Stimulated activated CD8-positive, alpha-beta memory T cell treated with anti-CD3 and anti-CD28 coated beads, Interleukin-4, amount 100 ng/mL, for 1 hour (primary cell): Measurements from ENCODE around the gene NACC2.
"Not testable (repeated sequence)": the region's sequence is repeated elsewhere in the genome, so short reads cannot be mapped to it uniquely, and the experiment has no call there.

Experiments used
- DNase-seq, 2 donors: peaks; one replicate each; pipeline ENCODE4 v3.0.0-alpha.2; 2020; ENCODE audit warnings: low read depth in 2 of 2, low spot score in 1 of 2

Gene NACC2

DNA sequence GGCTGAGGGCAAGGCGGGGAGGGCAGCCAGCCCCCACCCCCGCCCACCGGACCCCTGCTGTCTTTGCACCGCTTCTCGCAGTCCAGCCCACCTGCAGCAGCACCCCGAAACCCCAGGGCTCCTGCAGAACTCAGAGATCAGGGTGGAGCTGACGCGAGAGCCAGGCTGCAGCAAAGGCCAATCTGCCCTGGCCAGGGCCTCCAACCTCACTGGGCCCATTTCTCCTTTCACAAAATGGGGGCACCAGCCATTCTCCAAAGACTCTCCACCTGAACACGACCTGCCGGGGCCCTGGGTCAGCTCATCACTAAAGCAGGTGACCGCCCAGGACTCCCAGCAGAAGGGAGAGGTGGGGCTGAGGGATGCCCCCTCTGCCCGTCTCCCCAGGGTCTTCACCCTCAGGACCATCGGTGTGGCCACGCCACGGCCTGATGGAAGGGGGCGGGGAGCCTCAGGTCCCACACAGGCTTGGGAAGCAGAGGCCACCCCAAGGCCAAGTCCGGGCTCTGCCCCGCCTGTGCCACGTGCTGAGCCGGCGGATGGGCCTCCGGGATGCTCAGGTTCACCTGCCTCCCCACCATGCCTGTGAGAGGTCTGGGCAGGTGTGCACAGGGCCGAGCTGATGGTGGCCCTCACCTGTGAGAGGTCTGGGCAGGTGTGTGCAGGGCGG lies 13.1 kb downstream of the NACC2 start:
- no peak for DNase-seq

DNA sequence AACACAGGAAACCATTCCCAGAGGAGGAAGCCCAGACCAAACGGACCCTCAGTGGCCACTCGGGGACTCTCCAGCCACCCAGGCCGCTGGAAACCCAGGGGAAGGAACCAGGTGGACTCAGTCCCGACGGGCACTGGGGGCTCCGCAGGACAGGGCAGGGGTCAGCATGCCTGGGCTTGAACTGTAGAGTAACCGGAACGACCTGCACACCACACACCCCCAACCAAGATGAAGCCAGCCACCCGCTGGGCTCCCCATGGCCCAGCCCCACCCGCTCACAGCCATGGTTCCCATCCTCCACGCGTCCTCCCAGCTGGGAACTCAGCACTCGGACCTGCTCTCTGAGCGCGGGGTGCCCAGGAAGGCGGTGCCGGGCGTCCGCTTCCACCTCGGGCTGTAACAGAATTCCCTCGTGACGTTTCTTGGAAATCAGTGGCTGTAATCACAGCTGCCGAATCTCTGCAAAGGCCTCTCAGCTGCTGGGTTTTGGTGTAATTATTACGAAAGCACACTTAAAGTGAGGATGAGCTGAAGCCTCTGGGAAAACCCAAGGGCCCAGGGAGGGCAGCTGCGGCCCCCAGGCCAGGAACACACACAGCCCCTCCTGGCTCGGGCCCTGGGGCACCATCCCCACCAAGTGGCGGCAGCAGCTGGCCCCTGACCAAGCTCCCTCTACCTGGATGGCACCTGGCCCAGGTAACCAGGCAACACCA lies 13.8 kb downstream of the NACC2 start:
- DNase-seq = no peak

DNA sequence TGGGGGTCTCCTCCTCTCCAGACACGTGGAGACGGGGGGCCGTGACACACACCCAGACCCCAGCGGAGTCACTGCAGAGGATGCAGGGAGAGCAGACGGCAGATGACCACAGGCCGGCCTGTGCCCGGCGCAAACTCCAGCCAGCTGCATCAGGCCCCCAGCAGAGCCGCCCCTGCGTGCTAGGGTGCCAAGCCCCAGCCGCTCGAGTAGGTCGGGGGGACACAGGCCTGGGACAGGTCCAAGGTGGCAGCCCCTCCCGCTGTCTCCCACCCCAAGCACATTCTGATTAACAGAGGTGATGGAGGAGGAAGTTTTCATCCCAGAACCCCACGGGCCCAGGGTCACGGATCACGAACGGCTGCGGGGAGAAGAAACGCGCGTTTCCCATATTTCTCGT lies 14.4 kb downstream of the NACC2 start:
- DNase-seq = no peak

DNA sequence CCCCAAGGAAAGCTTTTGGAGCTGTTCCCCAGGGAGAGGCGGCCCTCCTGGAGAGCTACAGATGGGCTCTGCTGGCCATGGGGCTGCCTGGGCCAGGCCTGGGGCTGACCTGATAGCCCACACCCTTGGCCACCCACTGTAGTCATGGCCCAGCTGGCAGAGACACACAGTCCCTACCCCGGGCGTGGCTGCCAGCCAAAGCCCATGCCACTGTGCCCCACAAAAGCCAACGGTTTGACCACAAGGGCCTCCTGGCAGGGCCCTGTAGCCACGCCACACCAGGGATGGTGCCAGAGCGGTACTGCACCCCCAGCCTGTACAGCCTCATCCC lies 15.2 kb downstream of the NACC2 start:
- DNase-seq = no peak

DNA sequence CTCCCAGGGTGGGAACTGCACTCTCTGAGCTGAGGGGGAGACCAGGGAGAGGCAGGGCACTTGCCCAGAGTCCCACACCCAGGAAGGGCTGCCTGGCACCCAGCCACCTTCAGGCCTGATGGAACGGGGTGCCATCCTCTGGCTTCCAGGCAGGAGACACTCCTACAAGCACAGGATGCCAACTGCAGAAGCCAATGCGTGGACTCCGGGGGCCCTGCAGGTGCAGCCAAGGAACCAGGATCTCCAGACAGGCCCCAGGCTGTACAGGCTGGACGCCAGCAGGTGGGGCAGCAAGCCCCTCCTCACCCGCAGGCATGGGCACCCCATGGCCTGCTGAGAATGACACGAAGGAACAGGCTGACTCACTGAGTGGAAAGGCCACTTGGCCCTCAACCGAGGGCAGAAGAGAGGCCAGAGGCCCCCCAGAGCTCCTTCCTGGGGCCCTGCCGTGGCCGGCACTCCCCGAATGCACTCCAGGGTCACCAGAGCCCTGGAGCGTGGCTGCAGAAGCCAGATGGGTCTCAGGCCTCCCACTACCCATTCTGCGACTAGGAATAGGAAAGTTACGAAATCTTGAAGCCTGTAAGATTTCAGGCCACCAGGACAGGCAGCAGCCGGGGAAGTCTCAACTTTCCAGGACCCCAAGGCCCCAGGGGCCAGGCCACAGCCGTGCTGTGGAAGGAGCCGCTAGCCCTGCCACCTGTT lies 15.7 kb downstream of the NACC2 start:
- no peak for DNase-seq

DNA sequence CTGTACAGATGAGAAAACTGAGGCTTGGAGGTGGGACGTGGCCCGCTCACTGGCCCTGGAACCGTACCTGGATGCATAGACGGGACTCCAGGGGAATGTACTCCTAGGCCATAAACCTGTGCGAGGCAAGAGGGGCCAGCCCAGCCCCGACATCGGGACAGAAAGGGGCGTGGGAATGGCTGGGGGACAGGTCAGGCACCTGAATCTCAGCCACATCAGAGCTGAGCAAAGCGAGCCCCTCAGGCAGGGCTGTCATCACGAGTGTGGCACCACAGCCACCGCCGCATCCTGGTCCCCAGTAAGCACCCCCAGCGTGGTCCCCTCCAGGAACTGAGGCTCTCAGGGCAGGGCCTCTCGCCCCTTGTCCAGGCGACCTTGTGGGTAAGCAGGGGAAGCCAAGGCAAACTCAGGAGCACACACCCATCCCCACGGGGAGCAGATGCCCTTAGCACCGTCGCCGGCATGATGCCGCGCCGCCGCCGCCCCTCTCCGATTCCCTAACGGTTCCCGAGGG lies 16.5 kb downstream of the NACC2 start:
- no peak for DNase-seq

DNA sequence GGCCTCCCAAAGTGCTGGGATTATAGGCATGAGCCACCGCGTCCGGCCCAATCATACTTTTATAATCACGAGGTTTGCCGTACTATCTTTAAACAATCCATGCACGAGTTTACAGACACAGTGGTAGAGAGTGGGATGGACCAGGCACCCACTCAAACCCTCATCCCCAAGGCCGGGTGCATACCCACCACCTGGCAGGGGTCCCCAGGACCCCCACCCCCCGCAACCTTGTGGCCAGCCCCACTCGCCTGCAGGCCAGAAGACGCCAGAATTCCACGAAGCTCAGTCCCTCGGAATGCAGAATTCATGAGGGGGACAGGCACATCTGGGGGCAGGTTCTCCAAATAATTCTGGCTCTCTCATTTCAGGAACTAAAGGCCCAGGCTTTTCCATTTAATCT lies 17.1 kb downstream of the NACC2 start:
- DNase-seq = no peak

DNA sequence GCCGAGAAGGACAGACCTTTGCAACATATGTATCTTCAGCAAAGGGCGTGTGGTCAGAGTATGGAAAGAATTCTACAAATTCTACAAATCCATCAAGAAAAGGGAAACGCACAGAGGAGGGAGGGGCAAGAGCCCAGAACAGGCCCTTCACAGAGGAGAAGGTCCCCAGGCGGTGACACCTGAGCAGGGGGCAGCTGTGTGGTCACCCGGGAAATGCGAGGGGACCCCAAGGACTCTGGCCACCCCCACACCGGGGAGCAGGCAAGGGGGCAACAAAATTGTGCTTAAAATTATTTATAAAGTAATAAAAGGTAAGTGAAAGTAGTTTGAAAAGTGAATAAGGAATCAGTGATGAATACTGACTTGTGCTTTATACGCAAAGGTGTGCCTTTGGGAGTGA lies 17.6 kb downstream of the NACC2 start:
- no peak for DNase-seq

GRCh38 chr9:136075881-136076678 lies 19.0 kb downstream of the NACC2 start:
- no peak for DNase-seq

DNA sequence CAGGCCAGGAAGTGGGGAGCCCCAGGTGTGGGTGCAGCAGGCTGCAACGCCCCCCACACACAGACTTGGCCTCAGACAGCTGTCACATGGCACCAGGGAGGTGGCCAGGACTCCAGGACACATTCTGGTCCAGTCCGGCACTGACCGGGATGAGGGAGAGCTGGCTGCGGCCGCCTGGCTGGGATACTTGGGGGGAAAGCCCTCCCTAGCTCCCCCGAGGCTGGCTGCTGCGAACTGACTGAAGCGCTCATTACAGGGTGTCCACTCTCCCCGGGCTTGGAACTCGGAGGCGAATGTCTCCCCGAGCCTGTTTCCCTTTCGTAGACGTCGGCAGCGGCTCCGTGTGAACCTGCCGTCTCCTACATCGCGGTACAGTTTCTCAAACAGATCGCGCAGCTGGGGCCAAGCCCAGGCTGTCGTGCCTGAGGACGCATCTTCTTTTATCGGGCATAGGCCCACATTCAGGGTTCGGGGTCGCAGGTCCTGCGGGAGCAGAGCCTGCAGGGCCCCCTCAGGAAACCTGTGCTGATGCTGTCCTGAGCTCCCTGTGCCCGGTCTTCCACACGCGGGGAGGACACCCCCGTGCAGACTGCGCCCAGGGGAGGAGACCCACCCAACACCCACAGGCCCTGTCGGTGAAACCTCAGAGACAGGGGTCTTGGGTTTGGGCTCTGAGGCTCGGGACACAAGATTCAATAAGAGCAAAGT lies 19.8 kb downstream of the NACC2 start:
- DNase-seq = no peak

DNA sequence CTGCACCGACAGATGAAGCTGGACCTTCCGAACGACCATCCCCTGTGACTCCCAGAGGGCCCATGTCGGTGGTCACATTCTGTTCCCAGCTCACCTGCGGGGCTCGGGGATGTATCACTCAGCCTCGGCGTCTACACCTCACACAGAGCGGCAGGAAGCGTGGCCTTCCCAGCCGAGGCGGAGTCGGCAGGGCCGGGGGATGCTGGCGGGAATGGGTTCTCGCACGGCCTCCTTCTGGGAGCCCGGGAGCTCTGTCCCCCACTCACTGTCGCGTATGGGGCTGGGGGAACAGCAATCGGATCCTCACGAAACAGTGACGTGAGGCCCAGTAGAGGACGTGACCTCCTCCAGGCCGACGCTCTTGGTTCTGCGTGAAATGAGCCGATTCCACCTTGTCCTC lies 20.4 kb downstream of the NACC2 start:
- no peak for DNase-seq

GRCh38 chr9:136062657-136063439 lies 32.2 kb downstream of the NACC2 start:
- no peak for DNase-seq

DNA sequence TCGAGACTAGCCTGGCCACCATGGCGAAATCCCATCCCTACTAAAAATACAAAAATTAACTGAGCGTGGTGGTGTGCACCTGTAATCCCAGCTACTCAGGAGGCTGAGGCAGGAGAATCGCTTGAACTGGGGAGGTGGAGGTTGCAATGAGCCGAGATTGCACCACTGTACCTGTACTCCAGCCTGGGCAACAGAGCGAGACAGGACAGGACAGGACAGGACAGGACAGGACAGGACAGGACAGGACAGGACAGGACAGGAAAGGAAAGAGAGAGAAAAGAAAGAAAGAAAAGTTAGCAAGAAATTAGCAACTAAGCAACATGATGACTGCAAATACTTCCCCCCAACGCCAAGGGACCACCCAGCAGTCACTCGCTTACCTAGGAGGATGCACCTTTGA lies 33.2 kb downstream of the NACC2 start:
- not testable (repeated sequence) for DNase-seq

DNA sequence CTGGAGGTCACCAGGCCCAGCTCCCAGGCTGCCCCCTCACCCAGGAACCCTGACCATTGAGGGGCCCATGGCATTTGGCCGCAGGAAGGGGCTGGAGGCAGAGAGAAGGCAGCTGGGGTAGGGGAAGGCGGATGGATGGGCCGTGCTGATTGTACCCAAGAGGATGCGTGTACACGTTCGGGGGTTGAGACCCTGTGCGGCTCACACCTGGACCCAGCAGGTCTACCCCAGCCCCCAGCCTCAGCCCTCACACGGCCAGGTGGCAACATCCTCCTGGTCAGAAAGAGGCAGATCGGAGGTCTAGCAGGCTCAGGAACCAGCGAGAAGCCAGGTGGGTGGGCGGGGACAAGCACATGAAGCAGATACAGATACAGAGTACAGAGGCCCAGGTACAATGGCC lies 33.7 kb downstream of the NACC2 start:
- no peak for DNase-seq

DNA sequence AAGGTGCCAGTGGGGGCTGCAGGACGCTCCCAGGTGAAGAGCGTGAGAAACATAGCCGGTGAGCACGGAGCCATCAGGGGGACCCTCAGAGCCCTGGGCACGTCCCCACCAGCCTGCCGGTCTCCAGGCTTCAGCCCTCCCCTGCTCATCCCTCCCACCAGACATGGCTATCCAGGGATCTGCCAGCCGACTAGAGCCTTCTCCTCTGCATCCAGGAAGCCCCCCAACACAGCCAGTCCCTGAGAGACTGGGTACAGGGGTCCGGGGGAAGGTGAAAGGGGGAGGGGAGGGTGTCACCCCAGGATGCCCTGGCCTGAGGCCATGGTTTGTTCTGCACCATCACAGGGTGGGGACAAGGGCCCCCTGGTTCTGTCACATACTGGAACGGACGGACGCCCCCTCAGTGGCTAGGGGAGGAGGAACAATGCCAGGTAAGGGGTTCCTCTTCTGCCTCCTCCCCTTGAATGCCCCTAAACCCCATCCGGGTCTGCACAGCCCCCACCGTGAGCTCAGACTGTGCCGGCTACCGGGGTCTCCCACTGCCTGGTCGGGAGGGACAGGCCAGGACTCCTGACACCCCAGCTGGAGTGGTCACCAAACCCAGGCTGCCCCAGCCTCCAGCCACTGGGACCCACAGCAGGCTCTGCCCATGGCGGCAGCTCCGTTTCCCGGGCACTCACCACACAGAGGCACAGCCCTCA lies 34.3 kb downstream of the NACC2 start:
- DNase-seq = no peak

DNA sequence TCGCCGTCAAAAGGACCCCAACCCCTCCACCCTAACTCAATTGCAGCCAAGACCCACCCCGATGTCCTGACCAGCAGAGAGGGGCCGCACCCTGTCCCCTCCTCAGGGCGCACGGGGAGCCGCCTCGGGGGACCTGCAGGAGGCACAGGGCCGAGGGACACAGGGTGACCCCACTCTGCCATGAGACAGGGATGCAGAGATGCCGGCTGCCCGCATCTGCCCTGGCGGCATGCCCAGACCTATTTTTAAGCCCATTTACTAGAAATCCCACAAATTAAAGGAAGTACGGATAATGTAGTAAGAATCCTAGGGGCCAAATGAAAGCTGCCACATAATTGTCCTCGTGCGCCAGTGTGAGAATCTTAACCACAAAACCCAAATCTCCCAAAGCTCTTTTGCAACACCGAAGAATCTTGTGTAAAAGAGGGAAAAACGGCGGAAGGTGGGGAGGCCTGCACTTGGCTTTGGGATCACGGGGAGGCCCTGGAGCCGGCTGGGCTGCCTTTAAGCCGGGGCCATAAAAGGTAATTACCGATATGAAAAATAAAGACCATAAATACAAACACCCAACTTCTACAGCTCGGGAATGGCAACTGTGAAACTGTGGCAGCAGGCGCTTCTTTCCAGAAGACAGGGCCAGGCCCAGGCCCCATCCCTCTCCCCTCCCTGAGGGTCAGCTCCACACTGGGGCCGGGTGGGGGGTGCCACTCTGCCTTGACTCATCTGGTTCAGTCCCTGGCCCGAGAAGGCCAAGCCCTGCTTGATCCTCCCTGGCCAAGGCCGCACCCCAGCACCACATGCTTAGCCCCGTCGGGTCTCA lies 35.0 kb downstream of the NACC2 start:
- DNase-seq = no peak

- no peak for DNase-seq
These were observed 35.7 kb downstream of the NACC2 start for GRCh38 chr9:136059321-136059791.

DNA sequence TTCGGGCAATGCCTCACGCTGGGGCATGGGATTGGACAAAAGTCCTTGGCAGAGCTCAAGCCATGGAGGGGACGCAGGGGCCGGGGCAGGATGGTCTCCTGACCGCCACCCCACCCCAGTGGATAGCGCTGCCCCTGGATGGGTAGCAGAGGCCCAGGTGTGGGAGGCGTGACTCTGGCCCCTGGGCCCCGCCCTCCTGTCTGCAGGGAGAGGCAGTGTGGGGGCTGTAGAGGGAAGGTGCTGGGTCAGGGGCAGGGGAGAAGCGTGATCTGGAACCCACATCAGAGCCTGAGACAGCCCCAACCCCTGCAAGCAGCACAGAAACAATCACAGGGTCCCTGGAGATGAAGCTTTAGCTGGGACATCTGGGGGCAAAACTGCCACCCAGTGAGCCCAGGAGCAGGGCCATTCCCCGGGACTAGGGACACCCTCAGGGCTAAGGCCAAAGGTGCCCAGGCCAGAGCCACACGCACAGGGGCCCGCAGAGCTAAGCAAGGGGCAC lies 36.2 kb downstream of the NACC2 start:
- DNase-seq = no peak
